ENCODE measurements around the gene VPS29. TPM values are rescaled to one million over a fixed set of nuclear protein-coding genes. Genes with fewer than 3 reads are reported as not detected.

The VPS29 gene
- total RNA-seq (100 to 1,000 TPM in 1 of 2 donors, 10 to 100 TPM in 1; 73.7 to 104 TPM), polyA plus RNA-seq (100 to 1,000 TPM; 165 to 177 TPM)
- long read RNA-seq, donor 1, transcript VPS29-206 (4 exons, 1,523 nt): major isoform, 57 of 105 reads
- long read RNA-seq, donor 1, partial matches to known transcripts: 26 of 105 reads
- long read RNA-seq, donor 1, other reads (novel, unspliced or antisense): 19 of 105 reads
- long read RNA-seq, donor 2, transcript VPS29-206 (4 exons, 1,523 nt): major isoform, 23 of 29 reads
- long read RNA-seq, donor 2, partial matches to known transcripts: 0 of 29 reads
- long read RNA-seq, donor 2, other reads (novel, unspliced or antisense): 5 of 29 reads
- long read RNA-seq, donor 3, transcript VPS29-206 (4 exons, 1,523 nt): major isoform, 26 of 41 reads
- long read RNA-seq, donor 3, partial matches to known transcripts: 0 of 41 reads
- long read RNA-seq, donor 3, other reads (novel, unspliced or antisense): 9 of 41 reads
- long read RNA-seq, donor 4, transcript VPS29-206 (4 exons, 1,523 nt): major isoform, 16 of 35 reads
- long read RNA-seq, donor 4, partial matches to known transcripts: 10 of 35 reads
- long read RNA-seq, donor 4, other reads (novel, unspliced or antisense): 7 of 35 reads
- long read RNA-seq, donor 5, transcript VPS29-206 (4 exons, 1,523 nt): major isoform, 58 of 97 reads
- long read RNA-seq, donor 5, partial matches to known transcripts: 15 of 97 reads
- long read RNA-seq, donor 5, other reads (novel, unspliced or antisense): 19 of 97 reads

- ATAC-seq (ENCODE audit: insufficient read depth, low FRiP score): peak; percentile 98
- 5% methylated on average over 61 of the region's 61 CpGs for WGBS, 2 donors
- TF ChIP-seq, protein P1, sequence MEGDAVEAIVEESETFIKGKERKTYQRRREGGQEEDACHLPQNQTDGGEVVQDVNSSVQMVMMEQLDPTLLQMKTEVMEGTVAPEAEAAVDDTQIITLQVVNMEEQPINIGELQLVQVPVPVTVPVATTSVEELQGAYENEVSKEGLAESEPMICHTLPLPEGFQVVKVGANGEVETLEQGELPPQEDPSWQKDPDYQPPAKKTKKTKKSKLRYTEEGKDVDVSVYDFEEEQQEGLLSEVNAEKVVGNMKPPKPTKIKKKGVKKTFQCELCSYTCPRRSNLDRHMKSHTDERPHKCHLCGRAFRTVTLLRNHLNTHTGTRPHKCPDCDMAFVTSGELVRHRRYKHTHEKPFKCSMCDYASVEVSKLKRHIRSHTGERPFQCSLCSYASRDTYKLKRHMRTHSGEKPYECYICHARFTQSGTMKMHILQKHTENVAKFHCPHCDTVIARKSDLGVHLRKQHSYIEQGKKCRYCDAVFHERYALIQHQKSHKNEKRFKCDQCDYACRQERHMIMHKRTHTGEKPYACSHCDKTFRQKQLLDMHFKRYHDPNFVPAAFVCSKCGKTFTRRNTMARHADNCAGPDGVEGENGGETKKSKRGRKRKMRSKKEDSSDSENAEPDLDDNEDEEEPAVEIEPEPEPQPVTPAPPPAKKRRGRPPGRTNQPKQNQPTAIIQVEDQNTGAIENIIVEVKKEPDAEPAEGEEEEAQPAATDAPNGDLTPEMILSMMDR (IDR thresholded peaks at IDR 0.05; ENCODE audit: control extremely low read depth, extremely low read depth): no peak
These were observed at the start of gene VPS29, which contains the start of gene RAD9B for GRCh38 chr12:110501752-110502738. Gene VPS29, minus strand, starts transcription at chr12:110502111. Its CDS starts 60 bp downstream, at chr12:110502051. Gene RAD9B, plus strand, starts transcription at chr12:110502331. Its CDS starts 7 bp downstream, at chr12:110502338.

DNA sequence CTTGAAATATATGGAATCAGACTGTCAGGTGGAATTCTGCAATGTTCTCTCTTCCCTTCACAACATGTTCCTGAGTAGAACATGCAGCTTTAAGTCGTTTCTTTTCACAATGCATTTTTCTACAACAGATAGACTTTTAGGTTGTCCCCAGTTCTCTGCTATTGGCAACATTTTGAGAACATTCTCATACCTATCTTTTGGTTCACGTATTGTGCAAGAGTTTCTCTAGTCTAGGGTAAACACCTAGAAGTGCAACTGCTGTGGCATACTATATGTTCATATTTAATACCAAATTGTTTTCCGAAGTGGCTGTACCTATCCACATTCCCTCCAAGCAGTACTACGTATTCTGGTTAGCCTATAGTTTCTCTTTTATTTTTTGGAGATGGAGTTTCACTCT, 49.1 kb upstream of the VPS29 start:
- Histone ChIP-seq H3K4me1 (ENCODE audit: control insufficient read depth in 5 of 5, insufficient read depth in 5 of 5, low read length in 5 of 5) (peaks cover 0 to 8% (median 0%) of the 10 kb centered on the region in 5 donors), H3K36me3 (ENCODE audit: control insufficient read depth in 4 of 4, insufficient read depth in 4 of 4, low read length in 4 of 4) (peaks cover 0 to 6% (median 2%) of the 10 kb centered on the region in 4 donors), H3K4me3 (no peak overlapping the region), H3K9me3 (ENCODE audit: control insufficient read depth in 4 of 4, insufficient read depth in 3 of 4, low read length in 3 of 4) (no peaks in the 10 kb centered on the region), H3K9ac (ENCODE audit: insufficient read depth in 1 of 2, low read length in 2 of 2) (no peak overlapping the region), H3K27me3 (ENCODE audit: control insufficient read depth in 3 of 3, insufficient read depth in 3 of 3, low read length in 2 of 3) (no peaks in the 10 kb centered on the region), H3K27ac (ENCODE audit: low read depth in 1 of 2, low read length in 1 of 2) (no peak overlapping the region)
- ATAC-seq (ENCODE audit: insufficient read depth, low FRiP score) (no peak), DNase-seq (no peak)
- TF ChIP-seq, protein P1 (IDR thresholded peaks at IDR 0.05; ENCODE audit: control extremely low read depth, extremely low read depth): no peak
- 85 to 93% methylated on average over 4 of the region's 4 CpGs for WGBS, 2 donors

More at GRCh38 chr12:110501752-110502738, at the start of gene VPS29, which contains the start of gene RAD9B:
- Histone ChIP-seq H3K27me3 (ENCODE audit: control insufficient read depth in 3 of 3, insufficient read depth in 3 of 3, low read length in 2 of 3) (no peaks in the 10 kb centered on the region), H3K4me1 (ENCODE audit: control insufficient read depth in 5 of 5, insufficient read depth in 5 of 5, low read length in 5 of 5) (peaks cover 0 to 19% (median 5%) of the 10 kb centered on the region in 5 donors), H3K27ac (ENCODE audit: low read depth in 1 of 2, low read length in 1 of 2) (peak within 1 kb of the TSS; percentile 89 to 98), H3K4me3 (peak within 1 kb of the TSS; percentile 81), H3K9me3 (ENCODE audit: control insufficient read depth in 4 of 4, insufficient read depth in 3 of 4, low read length in 3 of 4) (no peaks in the 10 kb centered on the region), H3K9ac (ENCODE audit: insufficient read depth in 1 of 2, low read length in 2 of 2) (peak within 1 kb of the TSS; percentile 44 to 95), H3K36me3 (ENCODE audit: control insufficient read depth in 4 of 4, insufficient read depth in 4 of 4, low read length in 4 of 4) (peaks cover 0 to 2% (median 0%) of the 10 kb centered on the region in 4 donors)
- peak; percentile 98 to 99 (median 98) for DNase-seq

DNA sequence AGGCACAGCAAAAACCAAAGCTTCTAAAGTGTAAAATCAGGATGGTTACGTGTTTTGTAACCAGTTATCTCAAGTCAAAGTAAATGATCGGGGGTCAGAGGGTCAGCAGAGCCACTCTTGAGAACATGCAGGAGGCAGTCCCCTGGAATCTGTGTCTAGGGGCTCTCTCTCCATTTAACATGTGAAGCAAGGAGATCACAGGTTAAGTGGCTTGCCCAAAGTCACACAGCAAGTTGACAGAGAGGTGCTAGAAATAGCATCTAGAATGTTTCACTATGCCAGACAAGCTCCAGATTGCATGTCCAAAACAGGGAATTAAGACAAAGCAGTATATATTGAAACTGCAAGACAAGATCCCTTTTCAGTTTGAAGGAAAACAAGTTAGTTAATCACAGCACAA, 47.8 kb upstream of the VPS29 start:
- 92 to 94% methylated on average over 2 of the region's 2 CpGs for WGBS, 2 donors

More for the DNA sequence above, 47.8 kb upstream of the VPS29 start:
- no peaks in the 10 kb centered on the region for H3K9me3 ChIP-seq (ENCODE audit: control insufficient read depth in 4 of 4, insufficient read depth in 3 of 4, low read length in 3 of 4)
- DNase-seq: no peak
- peaks cover 0 to 4% (median 0%) of the 10 kb centered on the region in 5 donors for H3K4me1 ChIP-seq (ENCODE audit: control insufficient read depth in 5 of 5, insufficient read depth in 5 of 5, low read length in 5 of 5)
- no peak for ATAC-seq (ENCODE audit: insufficient read depth, low FRiP score)
- peak overlapping the region in 1 of 2 donors; percentile 55 for H3K27ac ChIP-seq (ENCODE audit: low read depth in 1 of 2, low read length in 1 of 2)
- no peak overlapping the region for H3K4me3 ChIP-seq
- H3K9ac ChIP-seq (ENCODE audit: insufficient read depth in 1 of 2, low read length in 2 of 2): no peak overlapping the region
- no peaks in the 10 kb centered on the region for H3K27me3 ChIP-seq (ENCODE audit: control insufficient read depth in 3 of 3, insufficient read depth in 3 of 3, low read length in 2 of 3)
- H3K36me3 ChIP-seq (ENCODE audit: control insufficient read depth in 4 of 4, insufficient read depth in 4 of 4, low read length in 4 of 4): peaks cover 0 to 6% (median 2%) of the 10 kb centered on the region in 4 donors
- TF ChIP-seq, protein P1 (IDR thresholded peaks at IDR 0.05; ENCODE audit: control extremely low read depth, extremely low read depth): no peak
